Dedifferentiated amniotic fluid mesenchymal stem cell (primary cell): ENCODE measurements around the gene DAP3.
A peak's percentile ranks its signal among the peaks of the same experiment; 100 is the strongest.
"Not testable (repeated sequence)": the region's sequence is repeated elsewhere in the genome, so short reads cannot be mapped to it uniquely, and the experiment has no call there.

Experiments
- DNase-seq: peaks from one replicate; pipeline ENCODE4 v3.0.0-alpha.2; 2016; ENCODE audit errors: extremely low spot score

The DAP3 gene

GRCh38 chr1:155681776-155682175 lies 7.1 kb upstream of the DAP3 start:
- DNase-seq, result no peak

- DNase-seq, result not testable (repeated sequence)
Observed at GRCh38 chr1:155687705-155688323, 1.1 kb upstream of the DAP3 start.

- DNase-seq, result peak; percentile 77
Observed at GRCh38 chr1:155688324-155689080, 389 bp upstream of the DAP3 start, which contains the start of gene YY1AP1. Gene YY1AP1, minus strand, starts transcription at chr1:155688774. Its CDS starts 8,338 bp downstream, at chr1:155680436.

GRCh38 chr1:155691992-155692528 lies 3.2 kb downstream of the DAP3 start:
- DNase-seq, result no peak

- DNase-seq, result no peak
Observed at GRCh38 chr1:155694167-155694566, 5.3 kb downstream of the DAP3 start.

GRCh38 chr1:155695072-155695471 lies 6.2 kb downstream of the DAP3 start:
- DNase-seq, result no peak

- no peak for DNase-seq
Observed at GRCh38 chr1:155695608-155696007, 6.7 kb downstream of the DAP3 start.

GRCh38 chr1:155696524-155696923 lies 7.6 kb downstream of the DAP3 start:
- no peak for DNase-seq

- DNase-seq, result no peak
Observed at GRCh38 chr1:155697046-155697445, 8.2 kb downstream of the DAP3 start.

- DNase-seq, result not testable (repeated sequence)
Observed at GRCh38 chr1:155697616-155698015, 8.7 kb downstream of the DAP3 start.

- no peak for DNase-seq
Observed at GRCh38 chr1:155698382-155699038, 9.6 kb downstream of the DAP3 start.

GRCh38 chr1:155699062-155699461 lies 10.2 kb downstream of the DAP3 start:
- DNase-seq, result not testable (repeated sequence)

GRCh38 chr1:155701675-155702074 lies 12.8 kb downstream of the DAP3 start:
- DNase-seq, result not testable (repeated sequence)

GRCh38 chr1:155703216-155703615 lies 14.3 kb downstream of the DAP3 start:
- DNase-seq, result no peak

- DNase-seq, result not testable (repeated sequence)
Observed at GRCh38 chr1:155704414-155704813, 15.5 kb downstream of the DAP3 start.

- DNase-seq, result peak; percentile 19
Observed at GRCh38 chr1:155706139-155706538, 17.2 kb downstream of the DAP3 start.

GRCh38 chr1:155709391-155709790 lies 20.5 kb downstream of the DAP3 start:
- no peak for DNase-seq

- DNase-seq, result not testable (repeated sequence)
Observed at GRCh38 chr1:155711457-155711856, 22.6 kb downstream of the DAP3 start.

GRCh38 chr1:155712636-155713035 lies 23.7 kb downstream of the DAP3 start:
- DNase-seq, result not testable (repeated sequence)

- no peak for DNase-seq
Observed at GRCh38 chr1:155713075-155713474, 24.2 kb downstream of the DAP3 start.

- DNase-seq, result not testable (repeated sequence)
Observed at GRCh38 chr1:155715056-155715455, 26.2 kb downstream of the DAP3 start.

- DNase-seq, result no peak
Observed at GRCh38 chr1:155715777-155716176, 26.9 kb downstream of the DAP3 start.
